Liver (tissue), 3 donors: Measurements from ENCODE around the gene FBN1.

ENCODE experiments used
- CTCF ChIP-seq: fragments of 150-350 bp; IDR thresholded peaks from 2 replicates; pipeline ENCODE4 v1.5.1; 2017; ENCODE audit warnings: improper control_type of control experiment, low read depth, low read length; ENCODE audit not compliant: missing input control
- GABPA ChIP-seq, 2 donors: IDR thresholded peaks in 1 of 2; conservative IDR thresholded peaks in 1 of 2; 2 replicates each; pipeline ENCODE4 v1.6.1; 2016; ENCODE audit warnings: antibody characterized with exemption in 2 of 2, mild to moderate bottlenecking in 1 of 2, moderate library complexity in 1 of 2
- donor health status: healthy.
- donor health status: healthy.

- no peak for TF ChIP-seq CTCF
- TF ChIP-seq GABPA (IDR thresholded peaks at IDR 0.05 in 1 of 2, conservative IDR thresholded peaks at IDR 0.05 in 1 of 2) = no peak
These were observed 175.8 kb downstream of the FBN1 start for GRCh38 chr15:48469681-48470080.
